Fibroblast of upper back skin (primary cell): Measurements from ENCODE around the gene NAALADL2.

Experiments
- DNase-seq: peaks from one replicate; pipeline ENCODE4 v3.0.0-alpha.2; 2013

Gene NAALADL2

GRCh38 chr3:174859114-174859735 lies at the start of gene NAALADL2:
Gene NAALADL2, plus strand, starts transcription at chr3:174859334.
- DNase-seq, result no peak

DNA sequence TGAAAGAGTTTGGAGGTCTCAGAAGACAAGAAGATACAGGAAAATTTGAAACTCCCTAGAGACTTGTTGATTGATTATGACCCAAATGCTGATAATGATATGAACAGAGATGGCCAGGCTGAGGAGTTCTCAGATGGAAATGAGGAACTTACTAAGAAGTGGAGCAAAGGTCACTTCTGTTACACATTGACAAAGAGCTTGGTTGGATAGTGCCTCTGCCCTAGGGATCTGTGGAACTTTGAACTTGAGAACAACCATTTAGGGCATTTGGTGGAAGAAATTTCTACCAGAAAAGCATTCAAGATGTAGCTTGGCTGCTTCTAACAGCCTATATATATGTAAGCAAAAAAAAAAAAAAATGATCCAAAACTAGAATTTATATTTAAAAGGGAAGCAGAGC lies 48.9 kb upstream of the NAALADL2 start:
- DNase-seq, result no peak

GRCh38 chr3:174812172-174812862 lies 46.8 kb upstream of the NAALADL2 start:
- DNase-seq, result no peak

- no peak for DNase-seq
Measured at GRCh38 chr3:174815750-174816149, 43.4 kb upstream of the NAALADL2 start.

- DNase-seq, result no peak
Measured at GRCh38 chr3:174820885-174821284, 38.2 kb upstream of the NAALADL2 start.

- DNase-seq, result peak; percentile 6
Measured at GRCh38 chr3:174821477-174821876, 37.7 kb upstream of the NAALADL2 start.

DNA sequence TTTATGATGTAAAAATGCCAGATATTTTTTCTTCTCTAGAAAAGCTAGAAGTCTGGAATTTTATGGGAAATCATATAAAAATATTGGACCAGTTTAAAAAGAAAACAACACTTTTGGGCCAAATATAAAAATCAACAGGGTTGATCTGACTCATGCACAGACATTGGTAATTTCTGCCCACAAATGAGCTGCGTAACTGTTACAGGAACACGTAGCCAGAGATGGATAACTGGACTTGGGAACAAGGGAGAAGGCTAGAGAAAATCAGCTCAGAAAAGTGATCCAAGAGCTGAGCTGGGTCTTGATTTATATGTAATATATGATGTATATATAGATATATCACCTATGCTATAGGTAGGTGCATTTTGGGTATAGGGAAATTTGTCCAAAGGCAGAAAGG lies 36.8 kb upstream of the NAALADL2 start:
- no peak for DNase-seq

GRCh38 chr3:174826069-174826468 lies 33.1 kb upstream of the NAALADL2 start:
- DNase-seq, result no peak

- DNase-seq, result no peak
Measured at GRCh38 chr3:174844746-174845145, 14.4 kb upstream of the NAALADL2 start.

DNA sequence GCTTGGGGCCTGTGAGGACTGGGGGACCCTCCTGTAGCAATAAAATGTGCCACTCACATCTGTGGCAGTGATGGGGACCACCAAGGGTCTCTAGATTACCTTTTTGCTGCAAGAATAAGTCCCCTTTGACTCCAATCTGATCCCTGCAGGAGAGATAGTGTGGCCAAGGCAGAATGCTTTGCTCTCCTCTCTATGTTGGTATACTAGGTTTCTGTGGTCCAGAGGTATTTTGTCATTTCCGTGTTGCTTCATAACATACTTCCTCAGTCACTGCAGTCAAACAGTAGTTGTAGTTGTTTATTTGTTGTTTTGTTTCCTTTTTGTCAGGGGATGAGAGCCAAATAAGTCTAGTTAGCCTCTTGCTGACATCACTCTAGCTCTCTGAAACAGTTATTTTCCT lies 13.1 kb upstream of the NAALADL2 start:
- no peak for DNase-seq

DNA sequence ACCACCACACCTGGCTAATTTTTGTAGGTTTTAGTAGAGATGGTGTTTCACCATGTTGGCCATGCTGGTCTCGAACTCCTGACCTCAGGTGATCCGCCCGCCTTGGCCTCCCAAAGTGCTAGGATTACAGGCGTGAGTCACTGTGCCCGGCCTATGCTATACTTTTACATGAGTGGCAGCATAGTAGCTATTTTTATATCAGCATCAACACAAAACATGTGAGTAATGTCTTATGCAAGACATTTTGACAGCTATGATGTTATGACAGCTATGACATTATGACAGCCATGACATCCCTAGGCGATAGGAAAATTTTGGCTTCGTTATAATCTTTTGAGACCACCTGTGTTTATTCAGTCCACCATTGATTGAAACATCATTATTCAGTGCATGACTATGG lies 4.1 kb upstream of the NAALADL2 start:
- DNase-seq, result no peak

DNA sequence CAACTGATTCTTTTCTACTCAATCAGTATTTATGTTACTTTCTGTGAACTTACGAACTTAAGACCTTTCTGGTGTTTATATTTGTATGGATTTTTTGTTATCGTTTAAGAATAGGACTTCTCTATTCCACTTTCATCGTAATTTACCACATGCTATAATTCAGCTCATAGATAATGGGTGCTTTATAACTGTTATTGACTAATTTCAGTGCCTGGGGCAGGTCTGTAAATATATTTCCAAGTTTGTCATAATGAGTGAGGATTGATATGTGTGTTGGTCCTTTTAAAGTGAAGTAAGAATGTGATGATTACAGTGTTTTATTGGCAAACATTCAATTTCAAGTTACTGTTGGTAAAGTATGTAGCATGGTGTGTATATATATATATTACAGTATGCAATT lies 1.8 kb upstream of the NAALADL2 start:
- DNase-seq, result no peak

- DNase-seq, result no peak
Measured at GRCh38 chr3:174858353-174858752, 781 bp upstream of the NAALADL2 start.

DNA sequence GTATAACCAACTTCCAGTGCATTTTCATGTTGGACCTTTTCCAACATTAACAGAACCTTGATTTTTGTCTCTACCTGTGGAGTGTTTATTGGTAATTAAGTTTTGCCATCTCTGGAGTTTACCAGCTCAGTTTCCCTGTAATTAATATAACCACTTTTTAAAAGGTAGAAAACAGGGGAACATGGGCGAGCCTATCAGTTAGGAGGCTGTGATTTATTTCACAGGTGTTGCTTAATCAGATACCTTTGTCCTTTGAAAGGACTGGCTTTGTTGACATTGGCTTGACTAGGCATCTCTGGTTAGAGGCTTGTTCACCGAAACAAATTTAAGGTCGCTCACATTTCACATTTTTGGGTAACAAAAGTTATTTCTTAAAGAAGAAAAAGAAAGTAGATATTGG lies 622 bp downstream of the NAALADL2 start:
- DNase-seq, result no peak

GRCh38 chr3:174862101-174862500 lies 3.0 kb downstream of the NAALADL2 start:
- no peak for DNase-seq

- no peak for DNase-seq
Measured at GRCh38 chr3:174862666-174863065, 3.5 kb downstream of the NAALADL2 start.

DNA sequence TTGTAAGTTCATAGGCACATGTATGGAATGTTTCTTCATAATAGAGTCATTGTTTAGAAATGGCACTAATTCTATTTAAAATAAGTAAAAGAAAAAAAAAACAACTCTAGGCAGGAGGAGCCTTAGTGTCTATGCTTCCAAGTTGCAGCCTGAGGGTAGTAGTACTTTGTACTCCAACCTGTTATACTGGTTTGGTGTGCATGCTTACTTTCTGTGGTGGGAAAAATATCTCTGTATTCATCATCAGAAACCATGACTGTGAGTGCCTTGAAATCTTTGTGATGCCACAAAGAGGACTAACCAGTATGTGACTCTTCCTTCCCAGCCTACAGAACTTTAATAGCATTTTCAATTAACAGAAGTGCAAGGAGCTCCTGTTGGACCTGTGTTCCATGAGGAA lies 4.4 kb downstream of the NAALADL2 start:
- no peak for DNase-seq

- peak; percentile 33 for DNase-seq
Measured at GRCh38 chr3:174869448-174869847, 10.3 kb downstream of the NAALADL2 start.

DNA sequence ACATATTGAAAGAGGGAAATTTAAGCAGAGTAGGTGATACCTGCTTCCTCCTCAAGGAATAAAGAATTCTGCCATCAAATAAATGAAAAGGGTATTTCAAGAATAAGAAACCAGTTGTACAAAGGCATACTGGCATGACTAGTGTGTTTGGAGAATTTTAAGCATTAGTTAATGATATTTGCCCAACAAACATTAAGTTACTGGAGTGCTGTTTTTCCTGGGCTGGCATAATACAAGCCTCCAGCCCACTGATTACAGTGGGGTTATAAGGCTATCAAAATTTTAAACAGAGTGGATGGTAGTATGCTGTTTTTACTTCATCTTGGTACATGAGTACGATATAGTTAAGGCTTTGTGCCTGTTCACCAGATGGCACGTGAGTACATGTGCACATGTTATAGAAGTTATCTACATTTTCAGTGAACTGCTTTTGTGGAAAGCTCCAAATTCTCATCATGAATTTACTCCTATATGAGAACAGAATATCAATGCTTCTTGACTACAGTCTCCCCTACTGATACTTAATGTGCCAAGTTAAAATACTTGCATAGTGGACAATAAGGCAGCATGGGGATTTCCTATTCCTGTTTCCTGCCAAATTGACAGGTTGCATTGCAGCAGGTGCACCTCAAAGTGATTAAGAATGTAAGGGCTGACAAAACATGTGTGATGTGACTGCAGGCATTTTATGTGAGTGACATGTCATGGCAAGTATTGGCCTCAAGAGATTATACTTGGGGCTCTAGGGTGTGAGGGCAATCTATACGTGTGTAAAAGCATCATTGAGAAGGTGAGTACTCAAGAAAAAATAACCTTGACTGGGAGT lies 14.9 kb downstream of the NAALADL2 start:
- DNase-seq, result no peak

DNA sequence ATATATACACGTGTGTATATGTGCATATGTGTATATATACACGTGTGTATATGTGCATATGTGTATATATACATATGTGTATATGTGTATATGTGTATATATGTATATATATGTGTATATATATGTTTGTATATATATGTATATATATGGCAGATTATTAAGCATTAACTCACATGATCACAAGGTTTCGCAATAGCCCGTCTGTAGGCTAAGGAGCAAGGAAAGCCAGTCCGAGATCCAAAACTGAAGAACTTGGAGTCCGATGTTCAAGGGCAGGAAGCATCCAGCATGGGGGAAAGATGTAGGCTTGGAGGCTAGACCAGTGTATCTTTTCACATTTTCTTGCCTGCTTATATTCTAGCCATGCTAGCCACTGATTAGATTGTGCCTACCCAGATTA lies 23.7 kb downstream of the NAALADL2 start:
- DNase-seq, result no peak

- no peak for DNase-seq
Measured at GRCh38 chr3:174883881-174884675, 24.9 kb downstream of the NAALADL2 start.

DNA sequence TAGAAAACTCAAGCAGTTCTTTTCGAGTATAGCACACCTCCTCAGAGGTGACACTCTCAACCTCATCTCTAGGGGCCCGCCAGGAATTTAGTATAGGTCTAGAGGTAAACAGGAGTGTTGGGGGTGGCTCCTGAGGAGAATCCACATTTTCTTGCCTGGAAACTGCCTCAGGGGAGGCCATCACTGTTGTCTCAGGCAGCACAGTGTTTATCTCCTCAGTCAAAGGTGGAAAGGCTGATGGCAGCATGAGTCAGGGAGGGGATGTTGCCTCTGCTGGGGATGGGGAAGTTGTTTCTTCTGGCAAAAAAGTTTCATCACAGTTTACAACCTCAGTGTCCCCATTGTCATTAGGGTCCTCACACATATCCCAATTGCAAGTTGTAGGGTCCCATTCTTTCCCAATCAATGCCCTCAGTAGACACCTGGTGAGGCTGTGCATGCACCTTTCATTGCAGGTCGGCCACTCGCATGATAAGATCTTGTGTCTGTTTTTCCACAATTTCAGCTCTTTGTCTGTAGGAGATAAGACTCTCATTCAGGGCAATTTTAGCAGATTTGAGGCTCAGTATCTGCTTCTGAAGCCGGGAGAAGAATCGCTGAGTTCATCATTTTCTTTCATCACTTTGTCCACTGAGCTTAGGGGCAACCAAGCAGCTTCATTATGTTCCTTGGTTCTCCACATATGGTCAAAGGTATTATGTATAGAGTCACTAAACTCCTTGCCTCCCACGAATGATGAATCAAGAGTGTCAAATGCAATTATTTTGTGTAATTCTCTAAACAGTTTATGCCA lies 25.8 kb downstream of the NAALADL2 start:
- no peak for DNase-seq
